IPS DF 4.7 (cell line): Measurements from ENCODE around the gene ELF3.
"Not testable (repeated sequence)": the region's sequence is repeated elsewhere in the genome, so short reads cannot be mapped to it uniquely, and the experiment has no call there.

Experiments
- DNase-seq: peaks from one replicate; pipeline ENCODE4 v3.0.0-alpha.2; 2013; ENCODE audit warnings: low spot score; ENCODE audit errors: extremely low read depth

The ELF3 gene

GRCh38 chr1:202007805-202008489 is 2.4 kb upstream of the ELF3 start:
- no peak for DNase-seq

- DNase-seq, result peak; percentile 87
These were observed 834 bp upstream of the ELF3 start for GRCh38 chr1:202009326-202010179.

DNA sequence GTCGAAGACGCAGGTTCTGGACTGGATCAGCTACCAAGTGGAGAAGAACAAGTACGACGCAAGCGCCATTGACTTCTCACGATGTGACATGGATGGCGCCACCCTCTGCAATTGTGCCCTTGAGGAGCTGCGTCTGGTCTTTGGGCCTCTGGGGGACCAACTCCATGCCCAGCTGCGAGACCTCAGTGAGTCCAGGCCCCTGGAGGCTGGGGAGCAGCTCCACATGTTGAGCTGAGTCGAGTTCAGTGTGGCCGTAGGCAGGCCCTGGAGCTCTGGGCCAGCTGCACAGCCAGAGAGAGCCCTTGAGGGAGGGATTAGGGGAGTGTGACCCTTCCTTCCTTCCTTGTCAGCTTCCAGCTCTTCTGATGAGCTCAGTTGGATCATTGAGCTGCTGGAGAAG is 1.6 kb downstream of the ELF3 start:
- no peak for DNase-seq

DNA sequence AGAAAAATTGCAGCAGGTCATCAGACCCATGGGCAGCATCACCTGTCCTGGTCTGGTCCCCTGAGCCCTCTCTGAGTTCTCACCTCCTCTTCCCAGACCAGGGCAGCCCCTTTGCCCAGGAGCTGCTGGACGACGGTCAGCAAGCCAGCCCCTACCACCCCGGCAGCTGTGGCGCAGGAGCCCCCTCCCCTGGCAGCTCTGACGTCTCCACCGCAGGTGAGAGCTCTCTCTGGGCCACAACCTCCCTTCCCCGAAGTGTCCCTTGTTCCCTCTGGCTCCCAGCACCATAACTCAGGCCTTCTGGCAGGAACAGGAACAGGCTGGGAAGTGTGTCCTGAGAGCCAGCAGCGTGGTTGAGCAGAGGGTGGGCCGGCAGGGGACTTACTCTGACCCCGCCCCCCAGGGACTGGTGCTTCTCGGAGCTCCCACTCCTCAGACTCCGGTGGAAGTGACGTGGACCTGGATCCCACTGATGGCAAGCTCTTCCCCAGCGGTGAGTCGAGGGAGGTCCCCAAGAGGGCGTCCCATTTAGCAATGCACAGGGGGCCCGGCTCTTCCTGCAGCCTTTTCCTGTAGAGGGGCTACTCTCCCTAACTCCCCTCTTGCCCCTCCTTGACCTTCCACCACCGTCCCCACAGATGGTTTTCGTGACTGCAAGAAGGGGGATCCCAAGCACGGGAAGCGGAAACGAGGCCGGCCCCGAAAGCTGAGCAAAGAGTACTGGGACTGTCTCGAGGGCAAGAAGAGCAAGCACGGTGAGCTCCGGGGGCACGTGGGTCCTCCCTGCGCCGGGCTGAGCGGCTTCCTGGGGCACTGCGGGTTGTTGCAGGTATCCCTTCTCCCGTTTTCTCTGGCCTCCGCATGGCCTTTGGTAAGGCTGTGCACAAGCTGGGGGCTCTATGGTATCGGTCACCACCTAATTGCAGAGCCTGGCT is 2.4 kb downstream of the ELF3 start:
- no peak for DNase-seq

DNA sequence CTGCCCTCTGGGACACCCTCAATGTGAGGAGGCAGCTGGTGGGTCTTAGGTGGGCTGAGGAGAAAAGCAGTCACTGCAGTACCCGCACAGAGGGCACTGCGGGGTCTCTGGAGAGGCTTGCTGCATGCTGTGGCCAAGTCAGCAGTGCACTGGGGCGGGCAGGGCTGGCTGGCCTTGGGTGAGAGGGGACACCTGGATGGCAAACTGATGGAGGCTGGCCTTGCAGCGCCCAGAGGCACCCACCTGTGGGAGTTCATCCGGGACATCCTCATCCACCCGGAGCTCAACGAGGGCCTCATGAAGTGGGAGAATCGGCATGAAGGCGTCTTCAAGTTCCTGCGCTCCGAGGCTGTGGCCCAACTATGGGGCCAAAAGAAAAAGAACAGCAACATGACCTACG is 3.2 kb downstream of the ELF3 start:
- no peak for DNase-seq

DNA sequence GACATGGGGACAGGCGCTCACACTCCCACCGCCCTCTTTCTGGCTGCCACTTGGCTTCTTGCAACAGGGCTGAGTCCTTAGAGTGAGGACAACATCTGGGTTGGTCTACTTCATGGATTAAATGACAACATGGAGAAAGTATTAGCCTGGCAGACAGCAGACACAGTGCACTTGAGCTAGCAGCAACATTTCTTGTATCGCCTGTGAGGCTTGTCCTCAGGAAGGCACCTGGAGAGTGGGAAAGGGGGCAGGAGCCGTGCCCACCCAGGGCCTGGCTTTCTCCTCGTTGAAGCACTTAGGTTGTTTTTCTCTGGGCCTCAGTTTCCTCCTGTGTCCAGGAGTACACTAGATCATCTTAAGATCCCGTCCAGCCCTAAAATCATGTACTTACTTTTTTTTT is 3.7 kb downstream of the ELF3 start:
- DNase-seq, result no peak

GRCh38 chr1:202014915-202015661 is 4.7 kb downstream of the ELF3 start:
- no peak for DNase-seq

DNA sequence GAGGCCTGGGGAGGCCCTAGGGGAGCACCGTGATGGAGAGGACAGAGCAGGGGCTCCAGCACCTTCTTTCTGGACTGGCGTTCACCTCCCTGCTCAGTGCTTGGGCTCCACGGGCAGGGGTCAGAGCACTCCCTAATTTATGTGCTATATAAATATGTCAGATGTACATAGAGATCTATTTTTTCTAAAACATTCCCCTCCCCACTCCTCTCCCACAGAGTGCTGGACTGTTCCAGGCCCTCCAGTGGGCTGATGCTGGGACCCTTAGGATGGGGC is 5.2 kb downstream of the ELF3 start:
- no peak for DNase-seq

DNA sequence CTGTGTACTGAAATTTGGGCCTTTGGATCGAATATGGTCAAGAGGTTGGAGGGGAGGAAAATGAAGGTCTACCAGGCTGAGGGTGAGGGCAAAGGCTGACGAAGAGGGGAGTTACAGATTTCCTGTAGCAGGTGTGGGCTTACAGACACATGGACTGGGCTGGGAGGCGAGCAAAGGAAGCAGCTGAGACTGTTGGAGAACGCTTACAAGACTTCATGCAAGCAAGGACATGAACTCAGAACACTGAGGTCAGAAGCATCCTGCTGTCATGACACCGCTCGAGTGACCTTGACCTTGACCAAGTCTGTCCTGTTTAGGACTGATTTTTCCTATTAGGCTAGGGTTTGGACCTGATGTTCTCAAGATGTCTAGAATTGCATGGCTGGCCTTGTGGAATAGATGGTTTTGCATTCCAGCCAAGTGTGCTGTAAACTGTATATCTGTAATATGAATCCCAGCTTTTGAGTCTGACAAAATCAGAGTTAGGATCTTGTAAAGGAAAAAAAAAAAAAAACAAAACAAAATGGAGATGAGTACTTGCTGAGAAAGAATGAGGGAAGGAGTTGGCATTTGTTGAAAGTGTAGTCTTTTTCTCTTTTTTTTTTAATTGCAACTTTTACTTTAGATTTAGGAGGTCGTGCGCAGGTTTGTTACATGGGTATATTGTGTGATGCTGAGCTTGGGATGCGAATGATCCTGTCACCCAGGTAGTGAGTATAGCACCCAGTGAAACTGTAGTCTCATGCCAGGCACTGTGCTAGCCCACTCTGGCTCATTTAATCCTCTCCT is 5.8 kb downstream of the ELF3 start:
- DNase-seq, result no peak

DNA sequence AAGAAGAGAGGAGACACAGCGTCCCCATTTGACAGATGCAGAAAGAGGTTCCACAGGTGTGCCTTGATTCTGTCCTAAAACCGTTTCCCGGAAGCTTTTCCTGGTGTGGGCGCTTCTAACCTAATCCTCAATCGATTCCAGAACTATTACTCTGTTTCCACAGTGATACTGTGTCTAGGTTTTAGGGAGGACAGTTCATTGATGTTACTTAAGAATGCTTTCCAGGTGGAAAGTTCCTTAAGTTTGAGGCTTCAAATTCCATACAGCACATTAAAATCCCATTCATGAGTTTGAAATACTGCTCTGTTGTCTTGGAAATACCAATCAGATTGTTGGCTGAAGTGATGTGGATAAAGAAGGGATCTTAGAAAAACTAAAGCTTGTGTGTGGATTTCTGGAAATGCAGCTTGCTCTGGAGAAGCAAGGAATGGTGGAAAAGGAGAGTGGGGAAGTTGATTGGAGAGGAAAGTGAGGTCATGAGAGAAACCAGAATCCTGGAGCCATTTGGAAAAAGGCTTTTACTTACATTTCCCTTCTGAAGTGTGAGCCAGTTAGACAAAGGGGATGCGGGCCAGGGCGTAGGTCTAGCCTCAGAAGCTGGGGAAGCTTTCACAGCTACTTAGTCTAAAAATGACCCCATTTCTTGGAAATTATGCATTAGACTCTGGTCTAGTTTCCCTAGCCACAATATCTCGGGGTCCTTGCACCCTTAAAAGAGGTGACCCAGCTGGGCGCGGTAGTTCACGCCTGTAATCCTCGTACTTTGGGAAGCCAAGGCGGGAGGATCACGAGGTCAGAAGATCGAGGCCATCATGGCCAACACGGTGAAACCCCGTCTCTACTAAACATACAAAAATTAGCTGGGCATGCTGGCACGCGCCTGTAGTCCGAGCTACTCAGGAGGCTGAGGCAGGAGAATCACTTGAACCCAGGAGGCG is 6.7 kb downstream of the ELF3 start:
- DNase-seq, result no peak

DNA sequence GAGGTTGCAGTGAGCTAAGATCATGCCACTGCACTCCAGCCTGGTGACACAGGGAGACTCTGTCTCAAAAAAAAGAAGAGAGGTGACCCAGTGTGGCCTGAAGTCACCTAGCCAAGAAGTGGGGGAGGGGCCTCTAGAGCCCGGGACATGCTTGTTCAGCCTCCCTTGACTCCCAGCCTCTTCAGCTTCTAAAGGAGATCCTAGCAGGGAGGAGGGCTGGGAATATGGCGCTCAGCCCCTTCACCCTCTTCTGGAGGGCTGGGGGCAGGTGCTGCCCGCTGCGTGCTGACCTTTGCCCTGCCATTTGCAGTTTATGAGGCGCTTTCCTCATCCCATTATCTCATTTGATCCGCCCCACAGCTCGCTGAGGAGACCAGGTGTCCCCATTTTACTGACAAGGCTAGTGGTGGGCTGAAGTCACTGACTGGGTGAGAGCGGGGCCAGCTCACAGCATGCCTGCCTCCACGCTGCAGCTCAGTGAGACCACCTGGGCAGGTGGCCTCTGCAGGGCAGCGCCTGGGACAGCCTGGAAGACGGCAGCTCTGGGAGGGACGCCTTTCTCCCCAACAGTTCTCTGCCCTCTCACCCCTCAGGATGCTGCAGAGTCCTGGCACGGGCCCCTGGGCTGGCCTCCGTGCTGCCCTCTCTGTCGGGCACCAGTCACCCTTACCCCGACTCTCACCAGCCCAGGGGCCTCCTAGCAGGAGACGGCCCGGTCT is 7.5 kb downstream of the ELF3 start:
- DNase-seq, result no peak

DNA sequence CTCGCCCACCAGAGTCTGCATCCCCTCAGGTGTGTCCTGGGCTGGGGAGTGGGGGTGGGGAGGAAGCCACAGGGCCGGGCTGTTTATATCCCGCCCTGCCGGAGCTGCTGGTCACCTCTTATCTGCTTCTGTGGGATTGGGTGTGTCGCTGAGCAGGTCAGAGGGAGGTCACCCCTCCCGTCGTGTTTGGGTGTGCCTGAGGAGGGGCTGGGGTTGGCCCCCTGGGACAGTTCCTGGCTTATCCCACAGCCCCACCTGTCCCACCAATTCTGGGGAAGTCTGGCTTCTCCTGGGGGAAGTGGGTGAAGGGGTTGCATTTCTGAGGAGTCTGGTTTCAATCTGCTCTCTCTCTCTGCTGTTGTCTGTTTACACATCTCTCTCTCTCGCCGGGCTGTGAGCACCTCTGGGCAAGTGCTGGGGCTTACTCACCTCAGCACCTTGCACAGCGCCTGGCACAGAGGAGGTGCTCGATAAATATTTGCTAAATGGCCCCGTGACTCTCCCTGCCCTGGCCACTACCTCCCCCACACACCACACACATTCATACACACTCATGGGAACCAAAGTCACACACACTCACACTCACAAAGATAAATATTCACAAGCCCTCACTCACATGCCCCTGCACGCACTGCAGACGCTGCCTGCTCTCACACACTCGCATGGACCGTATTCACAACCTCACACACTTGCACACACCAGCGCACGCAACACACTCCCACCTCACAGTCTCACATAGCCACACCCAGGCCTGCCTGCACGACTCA is 8.3 kb downstream of the ELF3 start:
- DNase-seq, result no peak

DNA sequence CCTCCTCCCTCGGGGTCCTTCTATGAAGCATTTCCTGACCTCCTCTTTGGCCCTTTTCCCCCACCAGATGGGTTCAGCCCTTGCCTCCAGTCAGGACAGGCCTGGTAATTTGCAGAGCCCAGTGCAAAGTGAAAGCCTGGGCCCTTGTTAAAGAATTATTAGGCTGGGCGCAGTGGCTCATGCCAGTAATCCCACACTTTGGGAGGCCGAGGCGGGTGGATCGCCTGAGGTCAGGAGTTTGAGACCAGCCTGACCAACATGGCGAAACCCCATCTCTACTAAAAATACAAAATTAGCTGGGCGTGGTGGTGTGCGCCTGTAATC is 8.8 kb downstream of the ELF3 start:
- DNase-seq, result not testable (repeated sequence)

GRCh38 chr1:202023001-202023433 is 12.6 kb downstream of the ELF3 start:
- no peak for DNase-seq

DNA sequence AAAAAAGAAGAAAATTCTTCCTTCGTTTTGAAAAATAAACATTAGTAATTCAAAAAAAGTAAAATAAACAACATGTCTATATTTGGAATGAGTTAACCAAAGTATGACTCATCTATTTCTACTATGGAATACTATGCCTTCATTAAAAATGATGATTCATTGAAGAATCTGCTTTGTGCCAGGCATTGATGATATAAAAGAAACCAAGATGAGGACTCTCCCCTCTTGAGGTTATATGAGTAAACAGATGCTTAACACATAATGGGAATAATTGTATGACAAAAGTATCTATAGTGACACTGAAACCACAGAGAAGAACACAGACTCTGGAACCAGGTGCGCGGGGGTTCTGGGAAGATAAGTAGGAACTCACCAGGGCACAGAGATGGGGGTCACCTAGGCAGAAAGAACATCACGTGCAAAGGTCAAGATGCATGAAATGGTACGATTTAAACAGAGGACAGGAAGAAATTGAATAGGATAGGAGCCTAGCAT is 18.8 kb downstream of the ELF3 start:
- no peak for DNase-seq

GRCh38 chr1:202029727-202030126 is 19.3 kb downstream of the ELF3 start:
- no peak for DNase-seq

- DNase-seq, result no peak
These were observed 21.4 kb downstream of the ELF3 start for GRCh38 chr1:202031796-202032195.

GRCh38 chr1:202034149-202034682 is 23.8 kb downstream of the ELF3 start:
- DNase-seq, result no peak
